Measurements from ENCODE around the gene CACNA2D3. TPM values are rescaled to one million over a fixed set of nuclear protein-coding genes. Genes with fewer than 3 reads are reported as not detected.

Gene CACNA2D3
- total and polyA plus RNA-seq, 4 donors, result 0.06 to 0.37 (median 0.08) TPM; not detected in 1

GRCh38 chr3:54654776-54655175 lies 532.4 kb downstream of the CACNA2D3 start:
- Histone ChIP-seq H3K9me3 (ENCODE audit: control insufficient read depth in 4 of 4, low read length in 3 of 4) (peaks cover 0 to under 1% (median 0%) of the 10 kb centered on the region in 4 donors), H3K4me1 (ENCODE audit: control insufficient read depth in 4 of 4, insufficient read depth in 4 of 4, low read length in 3 of 4) (no peaks in the 10 kb centered on the region), H3K9ac (ENCODE audit: low read depth in 1 of 2, low read length in 2 of 2) (no peak overlapping the region), H3K36me3 (ENCODE audit: control insufficient read depth in 4 of 4, insufficient read depth in 3 of 4, low read depth in 1 of 4, low read length in 3 of 4) (no peaks in the 10 kb centered on the region), H3K4me3 (ENCODE audit: low read depth in 1 of 3, low read length in 3 of 3) (no peak overlapping the region), H3K27ac (ENCODE audit: low read depth in 1 of 2, low read length in 2 of 2) (no peak overlapping the region), H3K27me3 (ENCODE audit: control insufficient read depth in 4 of 4, insufficient read depth in 4 of 4, low read length in 3 of 4) (no peaks in the 10 kb centered on the region)
- WGBS, result 71% methylated on average over 4 of the region's 4 CpGs
- no peak for DNase-seq (ENCODE audit: low spot score)
- TF ChIP-seq NR2F2 (IDR thresholded peaks at IDR 0.05), result no peak
- no peak for TF ChIP-seq EGR1 (IDR thresholded peaks at IDR 0.05; ENCODE audit: low read depth in 2 of 2)
- TF ChIP-seq HNF4A (conservative IDR thresholded peaks at IDR 0.05), result no peak
- TF ChIP-seq RXRA (IDR thresholded peaks at IDR 0.05), result no peak
- no peak for TF ChIP-seq TAF1 (conservative IDR thresholded peaks at IDR 0.05)
- no peak for TF ChIP-seq HNF4G (IDR thresholded peaks at IDR 0.05)
- no peak for TF ChIP-seq CTCF (IDR thresholded peaks at IDR 0.05; ENCODE audit: low read depth, low read length, missing input control)
- TF ChIP-seq FOXA2 (IDR thresholded peaks at IDR 0.05), result no peak
- no peak for TF ChIP-seq ATF3 (IDR thresholded peaks at IDR 0.05)

GRCh38 chr3:54659347-54659746 lies 537.0 kb downstream of the CACNA2D3 start:
- Histone ChIP-seq H3K9me3 (ENCODE audit: control insufficient read depth in 4 of 4, low read length in 3 of 4) (no peaks in the 10 kb centered on the region), H3K36me3 (ENCODE audit: control insufficient read depth in 4 of 4, insufficient read depth in 3 of 4, low read depth in 1 of 4, low read length in 3 of 4) (no peaks in the 10 kb centered on the region), H3K4me3 (ENCODE audit: low read depth in 1 of 3, low read length in 3 of 3) (no peak overlapping the region), H3K27me3 (ENCODE audit: control insufficient read depth in 4 of 4, insufficient read depth in 4 of 4, low read length in 3 of 4) (no peaks in the 10 kb centered on the region), H3K9ac (ENCODE audit: low read depth in 1 of 2, low read length in 2 of 2) (no peak overlapping the region), H3K4me1 (ENCODE audit: control insufficient read depth in 4 of 4, insufficient read depth in 4 of 4, low read length in 3 of 4) (no peaks in the 10 kb centered on the region), H3K27ac (ENCODE audit: low read depth in 1 of 2, low read length in 2 of 2) (no peak overlapping the region)
- DNase-seq (ENCODE audit: low spot score), result no peak
- TF ChIP-seq SP1 (IDR thresholded peaks at IDR 0.05) (no peak), REST (IDR thresholded peaks at IDR 0.05) (no peak), JUND (IDR thresholded peaks at IDR 0.05) (no peak), ZBTB33 (IDR thresholded peaks at IDR 0.05) (no peak), EGR1 (IDR thresholded peaks at IDR 0.05; ENCODE audit: low read depth in 2 of 2) (no peak), CTCF (IDR thresholded peaks at IDR 0.05; ENCODE audit: low read depth, low read length, missing input control) (no peak), FOXA2 (IDR thresholded peaks at IDR 0.05) (no peak), FOXA1 (IDR thresholded peaks at IDR 0.05) (no peak), HNF4A (conservative IDR thresholded peaks at IDR 0.05) (no peak), RXRA (IDR thresholded peaks at IDR 0.05) (no peak), GABPA (IDR thresholded peaks at IDR 0.05 in 1 of 2, conservative IDR thresholded peaks at IDR 0.05 in 1 of 2) (no peak), ATF3 (IDR thresholded peaks at IDR 0.05) (no peak), YY1 (IDR thresholded peaks at IDR 0.05) (no peak), TAF1 (conservative IDR thresholded peaks at IDR 0.05) (no peak), NR2F2 (IDR thresholded peaks at IDR 0.05) (no peak), RAD21 (IDR thresholded peaks at IDR 0.05) (no peak)
- TF ChIP-seq, protein P1, sequence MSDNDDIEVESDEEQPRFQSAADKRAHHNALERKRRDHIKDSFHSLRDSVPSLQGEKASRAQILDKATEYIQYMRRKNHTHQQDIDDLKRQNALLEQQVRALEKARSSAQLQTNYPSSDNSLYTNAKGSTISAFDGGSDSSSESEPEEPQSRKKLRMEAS (IDR thresholded peaks at IDR 0.05), result no peak
- WGBS, result 72% methylated on average over 3 of the region's 3 CpGs
